Measurements from ENCODE around the gene IL27RA. TPM values are rescaled to one million over a fixed set of nuclear protein-coding genes. Genes with fewer than 3 reads are reported as not detected.

The IL27RA gene
- total and polyA plus RNA-seq, 8 donors: 1.1 to 11.1 (median 2.5) TPM; not detected in 2

- Histone ChIP-seq H3K4me3 (no peak overlapping the region), H3K9me3 (peaks cover 0 to 10% (median 9%) of the 10 kb centered on the region in 4 donors), H3K27ac (no peak overlapping the region), H3K27me3 (no peaks in the 10 kb centered on the region), H3K36me3 (peaks cover 15 to 42% (median 37%) of the 10 kb centered on the region in 4 donors), H3K4me1 (peaks cover 6 to 13% (median 11%) of the 10 kb centered on the region in 4 donors)
- no peak for DNase-seq
- 71 to 85% (median 81%) methylated on average over 7 of the region's 7 CpGs for WGBS, 5 donors
- intact Hi-C loops (cut with DNase I; ENCODE audit: low total_unique reads): no loop called here
- no peak for TF ChIP-seq POLR2AphosphoS5 (IDR thresholded peaks at IDR 0.05)
- TF ChIP-seq EP300 (IDR thresholded peaks at IDR 0.05): no peak
- TF ChIP-seq, protein P1, sequence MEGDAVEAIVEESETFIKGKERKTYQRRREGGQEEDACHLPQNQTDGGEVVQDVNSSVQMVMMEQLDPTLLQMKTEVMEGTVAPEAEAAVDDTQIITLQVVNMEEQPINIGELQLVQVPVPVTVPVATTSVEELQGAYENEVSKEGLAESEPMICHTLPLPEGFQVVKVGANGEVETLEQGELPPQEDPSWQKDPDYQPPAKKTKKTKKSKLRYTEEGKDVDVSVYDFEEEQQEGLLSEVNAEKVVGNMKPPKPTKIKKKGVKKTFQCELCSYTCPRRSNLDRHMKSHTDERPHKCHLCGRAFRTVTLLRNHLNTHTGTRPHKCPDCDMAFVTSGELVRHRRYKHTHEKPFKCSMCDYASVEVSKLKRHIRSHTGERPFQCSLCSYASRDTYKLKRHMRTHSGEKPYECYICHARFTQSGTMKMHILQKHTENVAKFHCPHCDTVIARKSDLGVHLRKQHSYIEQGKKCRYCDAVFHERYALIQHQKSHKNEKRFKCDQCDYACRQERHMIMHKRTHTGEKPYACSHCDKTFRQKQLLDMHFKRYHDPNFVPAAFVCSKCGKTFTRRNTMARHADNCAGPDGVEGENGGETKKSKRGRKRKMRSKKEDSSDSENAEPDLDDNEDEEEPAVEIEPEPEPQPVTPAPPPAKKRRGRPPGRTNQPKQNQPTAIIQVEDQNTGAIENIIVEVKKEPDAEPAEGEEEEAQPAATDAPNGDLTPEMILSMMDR (IDR thresholded peaks at IDR 0.05): no peak
- TF ChIP-seq POLR2A (IDR thresholded peaks at IDR 0.05): no peak
Measured at GRCh38 chr19:14094854-14095253, 63.3 kb downstream of the IL27RA start.

DNA sequence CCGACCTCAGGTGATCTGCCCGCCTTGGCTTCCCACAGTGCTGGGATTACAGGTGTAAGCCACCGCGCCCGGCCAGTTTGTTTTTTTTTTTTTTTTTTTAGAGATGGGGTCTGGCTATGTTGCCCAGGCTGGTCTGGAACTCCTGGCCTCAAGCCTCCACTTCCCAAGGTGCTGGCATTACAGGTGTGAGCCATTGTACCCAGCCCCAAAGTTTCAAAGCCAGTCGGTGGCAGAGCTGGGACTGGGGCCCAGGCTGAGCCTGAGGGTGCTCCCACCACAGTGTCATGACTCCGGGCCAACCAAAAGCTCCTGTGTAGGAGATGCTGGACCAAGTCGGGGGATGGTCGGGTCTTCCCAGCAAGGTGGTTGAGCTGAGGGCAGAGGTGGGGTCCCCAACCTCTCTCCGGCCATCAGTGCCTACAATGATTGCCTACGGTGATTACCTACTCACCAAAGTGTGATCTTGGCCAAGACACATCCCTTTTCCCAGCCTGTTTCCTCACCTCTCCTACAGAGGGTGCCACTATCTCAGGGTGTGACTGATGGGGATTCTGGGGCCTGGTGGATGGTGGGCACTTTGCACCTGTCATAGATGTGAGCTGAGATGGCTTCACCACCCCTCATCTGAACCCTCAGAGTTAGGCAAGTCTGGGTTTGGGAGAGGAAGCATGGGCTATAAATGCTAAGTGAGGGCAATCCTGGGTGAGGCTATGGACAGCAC lies 64.9 kb downstream of the IL27RA start:
- no peak for DNase-seq
- H3K36me3 ChIP-seq: peaks cover 26 to 58% (median 53%) of the 10 kb centered on the region in 4 donors
- H3K27me3 ChIP-seq: no peaks in the 10 kb centered on the region
- H3K27ac ChIP-seq: no peak overlapping the region
- WGBS, 5 donors: 91 to 96% (median 94%) methylated on average over 10 to 11 of the region's 11 CpGs
- peaks cover 0 to 10% (median 9%) of the 10 kb centered on the region in 4 donors for H3K9me3 ChIP-seq
- peaks cover 6 to 9% (median 9%) of the 10 kb centered on the region in 4 donors for H3K4me1 ChIP-seq
- intact Hi-C loops (cut with DNase I; ENCODE audit: low total_unique reads): no loop called here
- no peak overlapping the region for H3K4me3 ChIP-seq
- TF ChIP-seq EP300 (IDR thresholded peaks at IDR 0.05) (no peak), POLR2A (IDR thresholded peaks at IDR 0.05) (no peak), POLR2AphosphoS5 (IDR thresholded peaks at IDR 0.05) (no peak)
- TF ChIP-seq, protein P1 (IDR thresholded peaks at IDR 0.05): no peak

DNA sequence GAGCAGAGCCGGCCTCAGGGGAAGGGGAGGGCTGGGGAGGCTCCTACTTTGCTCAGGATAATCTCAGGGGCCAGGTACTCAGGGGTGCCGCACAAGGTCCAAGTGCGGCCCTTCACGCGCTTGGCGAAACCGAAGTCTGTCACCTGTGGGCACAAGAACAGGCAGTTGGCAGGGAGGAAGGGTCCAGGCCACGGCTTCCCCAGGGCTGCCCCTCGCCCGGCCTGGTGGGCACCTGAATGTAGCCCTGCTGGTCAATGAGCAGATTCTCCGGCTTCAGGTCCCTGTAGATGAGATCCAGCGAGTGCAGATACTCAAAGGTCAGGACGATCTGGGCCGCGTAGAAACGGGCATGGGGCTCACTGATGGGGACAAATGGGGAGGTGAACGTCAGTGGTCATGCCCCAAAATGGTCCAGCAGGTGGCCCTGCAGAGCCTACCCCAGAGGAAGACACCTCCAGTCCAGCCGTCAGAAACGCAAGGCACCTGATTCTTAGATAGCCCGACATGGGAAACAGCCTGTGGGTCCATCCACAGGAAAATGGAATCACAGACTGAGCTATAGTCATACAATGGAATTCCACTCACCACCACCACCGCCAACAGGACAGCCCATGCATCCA lies 66.1 kb downstream of the IL27RA start:
- Histone ChIP-seq H3K9me3 (peaks cover 0 to 10% (median 9%) of the 10 kb centered on the region in 4 donors), H3K27ac (no peak overlapping the region), H3K36me3 (peaks cover 33 to 70% (median 65%) of the 10 kb centered on the region in 4 donors), H3K4me3 (no peak overlapping the region), H3K27me3 (no peaks in the 10 kb centered on the region), H3K4me1 (no peaks in the 10 kb centered on the region)
- DNase-seq: no peak
- WGBS, 5 donors: 78 to 85% (median 83%) methylated on average over 21 of the region's 21 CpGs
- intact Hi-C loops (cut with DNase I; ENCODE audit: low total_unique reads): no loop called here
- TF ChIP-seq POLR2AphosphoS5 (IDR thresholded peaks at IDR 0.05): no peak
- TF ChIP-seq EP300 (IDR thresholded peaks at IDR 0.05): no peak
- TF ChIP-seq, protein P1 (IDR thresholded peaks at IDR 0.05): no peak
- TF ChIP-seq POLR2A (IDR thresholded peaks at IDR 0.05): no peak

DNA sequence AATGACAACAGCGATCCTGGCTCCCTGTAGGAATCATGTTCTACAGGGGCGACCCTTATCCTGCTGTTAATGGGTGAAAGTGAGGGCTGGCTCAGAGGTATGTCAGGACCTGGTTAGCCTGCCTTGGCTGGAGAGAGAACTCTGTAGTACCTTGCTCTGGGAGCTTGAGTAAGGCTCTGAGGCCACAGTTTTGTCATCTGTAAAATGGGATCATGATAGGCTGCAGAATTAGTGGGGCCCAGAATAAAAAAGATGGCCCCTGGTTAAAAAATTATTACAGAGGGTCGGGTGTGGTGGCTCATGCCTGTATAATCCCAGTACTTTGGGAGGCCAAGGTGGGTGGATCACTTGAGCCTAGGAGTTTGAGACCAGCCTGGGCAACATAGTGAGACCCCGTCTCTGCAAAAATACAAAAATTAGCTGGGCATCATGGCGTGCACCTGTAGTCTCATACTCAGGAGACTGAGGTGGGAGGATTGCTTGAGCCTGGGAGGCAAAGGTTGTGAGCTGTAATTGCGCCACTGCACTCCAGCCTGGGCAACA lies 69.5 kb downstream of the IL27RA start:
- TF ChIP-seq EP300 (IDR thresholded peaks at IDR 0.05) (no peak), POLR2A (IDR thresholded peaks at IDR 0.05) (no peak), POLR2AphosphoS5 (IDR thresholded peaks at IDR 0.05) (no peak)
- TF ChIP-seq, protein P1 (IDR thresholded peaks at IDR 0.05): no peak
- Histone ChIP-seq H3K4me1 (no peaks in the 10 kb centered on the region), H3K27me3 (no peaks in the 10 kb centered on the region), H3K4me3 (no peak overlapping the region), H3K27ac (no peak overlapping the region), H3K36me3 (peaks cover 47 to 99% (median 98%) of the 10 kb centered on the region in 4 donors), H3K9me3 (no peaks in the 10 kb centered on the region)
- intact Hi-C loops (cut with DNase I; ENCODE audit: low total_unique reads): no loop called here
- WGBS, 5 donors: 95 to 97% (median 96%) methylated on average over 6 of the region's 6 CpGs
- no peak for DNase-seq

Data from stomach (tissue), 9 donors.